GM06990 (cell line): ENCODE measurements around the gene DEK.
"Not testable (repeated sequence)": the region's sequence is repeated elsewhere in the genome, so short reads cannot be mapped to it uniquely, and the experiment has no call there.

Experiments
- DNase-seq: peaks from one replicate; pipeline ENCODE4 v3.0.0-alpha.2; 2011; ENCODE audit not compliant: insufficient read length; ENCODE audit errors: extremely low read depth
- H3K27me3 ChIP-seq: replicated peaks from 2 replicates; pipeline ENCODE4 v1.6.0; 2011; ENCODE audit warnings: low read length; ENCODE audit not compliant: control insufficient read depth, insufficient read depth
- H3K36me3 ChIP-seq: 2 replicates; pipeline ENCODE4 v1.5.1; 2011; ENCODE audit warnings: low read length; ENCODE audit not compliant: control insufficient read depth, insufficient read depth
- H3K4me3 ChIP-seq: replicated peaks from 2 replicates; pipeline ENCODE4 v1.5.1; 2011; ENCODE audit warnings: low read depth, mild to moderate bottlenecking, control low read depth, low read length
- CTCF ChIP-seq: IDR thresholded peaks from 2 replicates; pipeline ENCODE4 v1.5.1; 2011; ENCODE audit warnings: low read length, control low read depth, mild to moderate bottlenecking, inconsistent platforms; ENCODE audit not compliant: insufficient read depth, poor library complexity, severe bottlenecking

The DEK gene

GRCh38 chr6:18209539-18210197, 54.7 kb downstream of the DEK start:
- H3K27me3 ChIP-seq = no peaks in the 10 kb centered on the region
- no peak overlapping the region for H3K4me3 ChIP-seq
- TF ChIP-seq CTCF = no peak
- H3K36me3 ChIP-seq = no peaks in the 10 kb centered on the region; the same call in 1 of the 2 replicates
- no peak for DNase-seq

GRCh38 chr6:18208778-18209177, 55.6 kb downstream of the DEK start:
- H3K27me3 ChIP-seq, H3K36me3 ChIP-seq, DNase-seq, H3K4me3 ChIP-seq: not testable (repeated sequence)

- no peak overlapping the region for H3K4me3 ChIP-seq
- H3K36me3 ChIP-seq = no peaks in the 10 kb centered on the region; the same call in 1 of the 2 replicates
- no peaks in the 10 kb centered on the region for H3K27me3 ChIP-seq
- no peak for TF ChIP-seq CTCF
- no peak for DNase-seq
Observed at GRCh38 chr6:18207949-18208348, 56.4 kb downstream of the DEK start.

GRCh38 chr6:18207438-18207837, 56.9 kb downstream of the DEK start:
- DNase-seq = no peak
- no peak for TF ChIP-seq CTCF
- no peaks in the 10 kb centered on the region; the same call in 1 of the 2 replicates for H3K36me3 ChIP-seq
- H3K4me3 ChIP-seq = no peak overlapping the region
- no peaks in the 10 kb centered on the region for H3K27me3 ChIP-seq

GRCh38 chr6:18206591-18206990, 57.7 kb downstream of the DEK start:
- no peaks in the 10 kb centered on the region; the same call in none of the 2 replicates for H3K36me3 ChIP-seq
- TF ChIP-seq CTCF = no peak
- H3K27me3 ChIP-seq = no peaks in the 10 kb centered on the region
- DNase-seq = no peak
- H3K4me3 ChIP-seq = no peak overlapping the region

GRCh38 chr6:18204691-18205090, 59.6 kb downstream of the DEK start:
- H3K36me3 ChIP-seq = no peaks in the 10 kb centered on the region; the same call in none of the 2 replicates
- H3K27me3 ChIP-seq = no peaks in the 10 kb centered on the region
- no peak for TF ChIP-seq CTCF
- DNase-seq = no peak
- H3K4me3 ChIP-seq = no peak overlapping the region
